ENCODE measurements around the gene COL6A1.
"Not testable (repeated sequence)": the region's sequence is repeated elsewhere in the genome, so short reads cannot be mapped to it uniquely, and the experiment has no call there.

COL6A1 gene

GRCh38 chr21:45970674-45971615 lies 10.6 kb upstream of the COL6A1 start:
- Histone ChIP-seq H3K27ac (ENCODE audit: low read depth, low read length) (no peak overlapping the region), H3K4me1 (ENCODE audit: insufficient read depth, low read length) (peaks cover 7% of the 10 kb centered on the region; the same call in 1 of the 2 replicates), H3K4me3 (ENCODE audit: low read length) (no peak overlapping the region), H3K36me3 (ENCODE audit: insufficient read depth, low read length) (no peaks in the 10 kb centered on the region), H3K9ac (ENCODE audit: low read depth, low read length) (no peak overlapping the region), H3K27me3 (ENCODE audit: insufficient read depth, low read length) (peaks cover 44% of the 10 kb centered on the region), H3K9me3 (ENCODE audit: insufficient read depth, low read depth, low read length) (no peaks in the 10 kb centered on the region)
- 49% methylated on average over 24 of the region's 25 CpGs for WGBS

DNA sequence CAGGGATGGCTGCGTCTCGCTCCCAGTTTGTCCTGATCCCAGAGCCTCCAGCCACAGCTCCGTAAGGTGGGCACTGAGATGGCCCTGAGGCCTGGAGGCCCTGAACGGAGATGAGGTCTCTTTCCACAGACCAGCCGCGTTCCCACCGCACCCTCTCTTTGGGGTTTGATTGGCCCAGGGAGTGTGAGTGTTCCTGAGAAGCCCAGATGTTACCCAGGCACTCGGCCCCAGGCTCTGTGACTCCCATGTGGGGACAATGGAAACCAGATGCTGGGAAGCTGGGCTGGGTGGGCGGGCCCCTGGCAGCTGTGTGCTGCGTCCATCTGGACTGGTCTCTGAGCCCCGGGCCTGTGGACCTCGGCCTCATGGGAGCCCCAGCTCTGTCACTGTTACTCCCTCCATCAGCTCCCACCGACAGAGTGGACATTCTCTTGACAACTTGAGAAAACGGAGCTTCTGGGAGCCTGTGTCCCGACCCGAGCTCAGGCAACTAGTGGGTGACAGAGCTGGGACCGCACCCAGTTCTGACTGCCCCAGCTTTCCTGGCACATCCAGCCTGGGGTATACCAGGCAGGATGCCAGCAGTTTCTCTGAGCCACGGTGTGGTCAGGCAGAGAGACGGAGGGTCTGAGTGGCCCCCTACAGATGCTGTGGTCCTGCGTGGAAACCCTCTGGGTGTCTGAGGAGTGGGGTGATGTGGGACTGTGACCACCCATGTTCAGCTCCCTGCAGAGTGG lies 9.8 kb upstream of the COL6A1 start:
- no peaks in the 10 kb centered on the region for H3K36me3 ChIP-seq (ENCODE audit: insufficient read depth, low read length)
- H3K9me3 ChIP-seq (ENCODE audit: insufficient read depth, low read depth, low read length), result no peaks in the 10 kb centered on the region
- peaks cover 7% of the 10 kb centered on the region; the same call in 1 of the 2 replicates for H3K4me1 ChIP-seq (ENCODE audit: insufficient read depth, low read length)
- H3K27me3 ChIP-seq (ENCODE audit: insufficient read depth, low read length), result peaks cover 51% of the 10 kb centered on the region
- no peak overlapping the region for H3K27ac ChIP-seq (ENCODE audit: low read depth, low read length)
- no peak overlapping the region for H3K4me3 ChIP-seq (ENCODE audit: low read length)
- WGBS, result 84% methylated on average over 20 of the region's 20 CpGs
- no peak overlapping the region for H3K9ac ChIP-seq (ENCODE audit: low read depth, low read length)

DNA sequence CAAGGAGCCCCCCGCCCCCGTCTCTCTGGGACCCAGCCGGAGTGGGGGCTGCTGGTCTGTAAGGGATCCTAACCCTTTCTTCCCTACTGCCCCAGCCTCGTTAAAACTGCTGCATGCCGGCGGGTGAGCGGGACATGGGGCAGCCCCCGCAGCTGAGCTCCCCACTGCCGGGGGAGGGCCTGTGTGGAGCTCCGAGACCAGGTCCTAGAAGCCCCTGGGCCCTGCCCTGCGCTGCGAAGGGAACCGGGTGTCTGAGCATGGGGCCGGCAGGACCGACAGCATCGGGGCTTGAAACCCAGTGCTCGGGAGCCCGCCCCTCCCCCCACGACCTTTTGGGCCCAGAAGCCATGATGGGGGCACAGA lies 9.2 kb upstream of the COL6A1 start:
- no peaks in the 10 kb centered on the region for H3K36me3 ChIP-seq (ENCODE audit: insufficient read depth, low read length)
- peak overlapping the region; percentile 59 for H3K4me3 ChIP-seq (ENCODE audit: low read length)
- peaks cover 51% of the 10 kb centered on the region for H3K27me3 ChIP-seq (ENCODE audit: insufficient read depth, low read length)
- H3K9ac ChIP-seq (ENCODE audit: low read depth, low read length), result peak overlapping the region; percentile 58
- WGBS, result 32% methylated on average over 18 of the region's 19 CpGs
- peaks cover 7% of the 10 kb centered on the region; the same call in 1 of the 2 replicates for H3K4me1 ChIP-seq (ENCODE audit: insufficient read depth, low read length)
- no peaks in the 10 kb centered on the region for H3K9me3 ChIP-seq (ENCODE audit: insufficient read depth, low read depth, low read length)
- no peak overlapping the region for H3K27ac ChIP-seq (ENCODE audit: low read depth, low read length)

DNA sequence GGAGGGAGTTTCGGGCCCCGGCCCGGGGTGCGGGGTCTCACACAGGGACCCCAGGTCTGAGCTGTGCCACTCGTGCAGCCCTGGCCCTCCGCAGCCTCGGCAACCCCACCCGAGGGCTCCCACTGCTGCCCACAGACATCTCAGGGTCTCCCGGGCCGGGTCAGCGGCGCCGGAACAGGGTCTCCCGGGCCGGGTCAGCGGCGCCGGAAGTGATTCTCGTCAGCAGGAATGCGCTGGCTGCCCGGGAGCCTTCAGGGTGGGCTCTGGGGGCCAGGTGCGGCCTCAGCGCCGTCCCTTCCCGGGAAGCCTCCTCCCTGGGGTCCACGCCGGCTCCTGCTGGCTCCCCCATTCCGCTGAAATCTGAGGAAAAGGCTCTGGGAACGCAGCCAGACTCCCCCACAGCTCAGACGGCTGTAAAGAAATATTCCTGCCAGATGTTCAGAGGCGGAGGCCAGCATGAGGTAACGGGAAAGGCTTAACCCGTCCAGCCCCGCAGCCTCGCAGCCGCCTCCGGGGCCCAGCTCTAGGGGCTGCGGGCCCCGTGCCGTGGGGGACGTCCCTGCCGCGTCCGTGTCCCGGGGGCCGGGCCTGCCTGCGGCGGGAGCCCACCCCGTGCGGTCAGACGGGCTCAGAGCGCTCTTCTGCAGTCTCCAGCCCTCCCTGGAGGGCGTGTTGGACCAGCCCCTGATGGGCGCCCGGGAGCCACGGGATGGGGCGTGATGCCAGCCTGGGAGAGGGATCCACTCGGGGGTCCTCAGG lies 8.7 kb upstream of the COL6A1 start:
- H3K27ac ChIP-seq (ENCODE audit: low read depth, low read length), result peak overlapping the region; percentile 49; the same call in 1 of the 2 replicates
- no peaks in the 10 kb centered on the region for H3K36me3 ChIP-seq (ENCODE audit: insufficient read depth, low read length)
- H3K9ac ChIP-seq (ENCODE audit: low read depth, low read length), result peak overlapping the region; percentile 58
- H3K27me3 ChIP-seq (ENCODE audit: insufficient read depth, low read length), result peaks cover 51% of the 10 kb centered on the region
- peak overlapping the region; percentile 59 for H3K4me3 ChIP-seq (ENCODE audit: low read length)
- no peaks in the 10 kb centered on the region for H3K9me3 ChIP-seq (ENCODE audit: insufficient read depth, low read depth, low read length)
- peaks cover 7% of the 10 kb centered on the region; the same call in 1 of the 2 replicates for H3K4me1 ChIP-seq (ENCODE audit: insufficient read depth, low read length)
- WGBS, result 6% methylated on average over 58 of the region's 58 CpGs

GRCh38 chr21:45973475-45974072 lies 8.0 kb upstream of the COL6A1 start:
- peaks cover 7% of the 10 kb centered on the region; the same call in 1 of the 2 replicates for H3K4me1 ChIP-seq (ENCODE audit: insufficient read depth, low read length)
- peak overlapping the region; percentile 58 for H3K9ac ChIP-seq (ENCODE audit: low read depth, low read length)
- peak overlapping the region; percentile 49; the same call in 1 of the 2 replicates for H3K27ac ChIP-seq (ENCODE audit: low read depth, low read length)

DNA sequence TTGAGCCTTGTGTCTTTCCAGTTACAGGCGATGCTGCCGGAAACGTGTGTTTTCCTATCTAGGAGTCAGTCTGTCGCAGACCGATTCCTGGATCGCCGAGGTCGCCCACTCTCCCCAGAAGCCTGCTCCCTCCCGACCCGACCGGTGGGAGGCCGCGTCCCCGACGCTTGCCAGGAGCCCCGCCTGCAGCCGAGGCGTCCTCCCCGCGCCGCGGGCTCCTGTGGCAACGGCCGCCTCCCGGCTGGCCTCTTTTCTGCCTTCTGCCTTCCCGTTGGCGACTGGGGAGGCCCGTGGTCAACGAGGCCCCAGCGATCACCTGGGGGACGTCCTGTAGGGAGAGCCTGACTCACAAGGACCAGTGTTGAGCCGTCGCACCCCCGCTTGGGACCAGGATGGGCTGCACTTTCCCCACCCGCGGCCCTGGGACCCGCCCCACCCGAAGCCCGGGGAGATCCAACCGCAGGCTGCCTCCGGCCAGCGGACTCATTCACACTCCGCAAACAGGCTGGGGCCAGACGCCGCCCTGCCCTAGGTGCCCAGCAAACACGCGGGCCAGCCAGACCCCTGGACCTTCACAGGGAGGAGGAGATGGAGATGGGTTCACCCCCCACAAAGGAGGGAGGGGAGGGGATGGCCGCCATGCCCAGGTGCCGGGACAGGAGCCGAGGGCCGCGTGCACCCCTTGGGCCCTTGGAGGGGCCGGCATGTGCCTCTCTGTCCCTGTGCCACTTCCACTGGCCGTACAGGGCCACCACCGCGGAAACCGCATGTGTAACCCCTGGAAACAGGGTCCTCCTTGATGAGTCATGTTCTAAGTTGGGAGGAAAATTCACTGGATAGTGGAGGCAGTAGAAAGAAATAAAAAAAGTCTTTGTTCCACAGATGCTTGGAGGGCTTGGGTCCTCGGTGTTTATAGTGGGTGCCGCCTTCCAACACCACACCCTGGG lies 7.2 kb upstream of the COL6A1 start:
- Histone ChIP-seq H3K27ac (ENCODE audit: low read depth, low read length) (peak overlapping the region; percentile 63; the same call in 1 of the 2 replicates), H3K4me3 (ENCODE audit: low read length) (peak overlapping the region; percentile 59), H3K36me3 (ENCODE audit: insufficient read depth, low read length) (no peaks in the 10 kb centered on the region), H3K9me3 (ENCODE audit: insufficient read depth, low read depth, low read length) (no peaks in the 10 kb centered on the region), H3K9ac (ENCODE audit: low read depth, low read length) (peak overlapping the region; percentile 58), H3K27me3 (ENCODE audit: insufficient read depth, low read length) (peaks cover 51% of the 10 kb centered on the region), H3K4me1 (ENCODE audit: insufficient read depth, low read length) (peaks cover 12% of the 10 kb centered on the region; the same call in 1 of the 2 replicates)
- WGBS, result 3% methylated on average over 59 of the region's 59 CpGs

More at GRCh38 chr21:45973475-45974072, 8.0 kb upstream of the COL6A1 start:
- Histone ChIP-seq H3K36me3 (ENCODE audit: insufficient read depth, low read length) (no peaks in the 10 kb centered on the region), H3K27me3 (ENCODE audit: insufficient read depth, low read length) (peaks cover 51% of the 10 kb centered on the region), H3K4me3 (ENCODE audit: low read length) (peak overlapping the region; percentile 59), H3K9me3 (ENCODE audit: insufficient read depth, low read depth, low read length) (no peaks in the 10 kb centered on the region)
- 2% methylated on average over 38 of the region's 38 CpGs for WGBS

GRCh38 chr21:45975020-45975666 lies 6.4 kb upstream of the COL6A1 start:
- Histone ChIP-seq H3K4me3 (ENCODE audit: low read length) (peak overlapping the region; percentile 59), H3K4me1 (ENCODE audit: insufficient read depth, low read length) (peaks cover 12% of the 10 kb centered on the region; the same call in 1 of the 2 replicates), H3K27ac (ENCODE audit: low read depth, low read length) (peak overlapping the region; percentile 63; the same call in 1 of the 2 replicates), H3K9ac (ENCODE audit: low read depth, low read length) (peak overlapping the region; percentile 58), H3K27me3 (ENCODE audit: insufficient read depth, low read length) (peaks cover 58% of the 10 kb centered on the region), H3K36me3 (ENCODE audit: insufficient read depth, low read length) (no peaks in the 10 kb centered on the region), H3K9me3 (ENCODE audit: insufficient read depth, low read depth, low read length) (no peaks in the 10 kb centered on the region)
- WGBS, result 1% methylated on average over 33 of the region's 33 CpGs

- H3K9me3 ChIP-seq (ENCODE audit: insufficient read depth, low read depth, low read length); H3K36me3 ChIP-seq (ENCODE audit: insufficient read depth, low read length); H3K9ac ChIP-seq (ENCODE audit: low read depth, low read length); H3K27ac ChIP-seq (ENCODE audit: low read depth, low read length): not testable (repeated sequence)
- WGBS, result 4% methylated on average over 13 of the region's 13 CpGs
- Histone ChIP-seq H3K4me3 (ENCODE audit: low read length) (peak overlapping the region; percentile 59), H3K4me1 (ENCODE audit: insufficient read depth, low read length) (peaks cover 12% of the 10 kb centered on the region; the same call in 1 of the 2 replicates), H3K27me3 (ENCODE audit: insufficient read depth, low read length) (peaks cover 64% of the 10 kb centered on the region)
Observed at GRCh38 chr21:45975667-45976409, 5.7 kb upstream of the COL6A1 start.

Measured in HUES64 (cell line).